HL-60 (cell line): ENCODE measurements around the gene SMAD4.

ENCODE experiments used
- DNase-seq, 2 experiments: peaks; one replicate each; pipeline ENCODE4 v3.0.0-alpha.2; 2010 to 2020; ENCODE audit warnings: low read depth in 1 of 2, low spot score in 1 of 2
- H3K27ac ChIP-seq: fragments of 250-450 bp; sonication (Bioruptor Pico); replicated peaks from 2 replicates; pipeline ENCODE4 v1.5.1; 2020; ENCODE audit warnings: mild to moderate bottlenecking, moderate library complexity
- H3K27me3 ChIP-seq: fragments of 250-450 bp; sonication (Bioruptor Pico); 2 replicates; pipeline ENCODE4 v1.5.1; 2021; ENCODE audit warnings: mild to moderate bottlenecking, moderate library complexity; ENCODE audit not compliant: insufficient read depth, poor library complexity, severe bottlenecking
- H3K4me3 ChIP-seq: replicated peaks from 2 replicates; pipeline ENCODE4 v1.5.1; 2011; ENCODE audit warnings: mild to moderate bottlenecking, control low read depth, low read length; ENCODE audit not compliant: insufficient read depth
- CTCF ChIP-seq: IDR thresholded peaks from one replicate; pipeline ENCODE4 v1.5.1; 2011; ENCODE audit warnings: low read length, control low read depth, inconsistent platforms; ENCODE audit not compliant: insufficient read depth
- GABPA ChIP-seq: IDR thresholded peaks from 2 replicates; pipeline ENCODE4 v1.6.1; 2012; ENCODE audit warnings: low read depth
- POLR2AphosphoS5 ChIP-seq: IDR thresholded peaks from 2 replicates; pipeline ENCODE4 v1.6.1; 2012; ENCODE audit warnings: low read depth
- SPI1 ChIP-seq: IDR thresholded peaks from 2 replicates; pipeline ENCODE4 v1.6.1; 2012; ENCODE audit warnings: low read depth, mild to moderate bottlenecking, borderline replicate concordance
- TF ChIP-seq, protein P1 (sequence below): IDR thresholded peaks from 2 replicates; pipeline ENCODE4 v1.6.1; 2012; ENCODE audit warnings: low read depth; ENCODE audit not compliant: insufficient replicate concordance

The SMAD4 gene

DNA sequence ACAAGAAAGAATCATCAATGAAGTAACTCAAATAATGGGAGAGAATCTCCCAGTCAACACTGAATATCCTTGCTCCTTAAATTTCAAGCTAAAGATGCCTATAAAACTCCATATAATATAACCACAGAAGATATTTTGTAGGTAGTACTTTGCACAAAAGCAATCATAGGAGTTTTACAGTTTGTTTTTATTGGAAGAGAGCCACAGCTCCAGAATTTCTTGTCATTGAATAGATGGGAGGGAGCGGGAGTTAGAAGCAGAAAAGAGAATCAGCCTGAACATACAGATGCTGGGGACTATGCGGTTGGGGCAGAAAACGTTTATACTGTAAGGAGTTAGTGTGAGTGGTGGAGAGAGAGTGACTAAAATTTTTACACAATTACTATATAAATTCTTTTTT lies 18.3 kb upstream of the SMAD4 start:
- TF ChIP-seq POLR2AphosphoS5 = no peak
- TF ChIP-seq GABPA = no peak
- TF ChIP-seq SPI1 = no peak
- no peak for TF ChIP-seq CTCF
- TF ChIP-seq, protein P1, sequence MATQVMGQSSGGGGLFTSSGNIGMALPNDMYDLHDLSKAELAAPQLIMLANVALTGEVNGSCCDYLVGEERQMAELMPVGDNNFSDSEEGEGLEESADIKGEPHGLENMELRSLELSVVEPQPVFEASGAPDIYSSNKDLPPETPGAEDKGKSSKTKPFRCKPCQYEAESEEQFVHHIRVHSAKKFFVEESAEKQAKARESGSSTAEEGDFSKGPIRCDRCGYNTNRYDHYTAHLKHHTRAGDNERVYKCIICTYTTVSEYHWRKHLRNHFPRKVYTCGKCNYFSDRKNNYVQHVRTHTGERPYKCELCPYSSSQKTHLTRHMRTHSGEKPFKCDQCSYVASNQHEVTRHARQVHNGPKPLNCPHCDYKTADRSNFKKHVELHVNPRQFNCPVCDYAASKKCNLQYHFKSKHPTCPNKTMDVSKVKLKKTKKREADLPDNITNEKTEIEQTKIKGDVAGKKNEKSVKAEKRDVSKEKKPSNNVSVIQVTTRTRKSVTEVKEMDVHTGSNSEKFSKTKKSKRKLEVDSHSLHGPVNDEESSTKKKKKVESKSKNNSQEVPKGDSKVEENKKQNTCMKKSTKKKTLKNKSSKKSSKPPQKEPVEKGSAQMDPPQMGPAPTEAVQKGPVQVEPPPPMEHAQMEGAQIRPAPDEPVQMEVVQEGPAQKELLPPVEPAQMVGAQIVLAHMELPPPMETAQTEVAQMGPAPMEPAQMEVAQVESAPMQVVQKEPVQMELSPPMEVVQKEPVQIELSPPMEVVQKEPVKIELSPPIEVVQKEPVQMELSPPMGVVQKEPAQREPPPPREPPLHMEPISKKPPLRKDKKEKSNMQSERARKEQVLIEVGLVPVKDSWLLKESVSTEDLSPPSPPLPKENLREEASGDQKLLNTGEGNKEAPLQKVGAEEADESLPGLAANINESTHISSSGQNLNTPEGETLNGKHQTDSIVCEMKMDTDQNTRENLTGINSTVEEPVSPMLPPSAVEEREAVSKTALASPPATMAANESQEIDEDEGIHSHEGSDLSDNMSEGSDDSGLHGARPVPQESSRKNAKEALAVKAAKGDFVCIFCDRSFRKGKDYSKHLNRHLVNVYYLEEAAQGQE = no peak
- Histone ChIP-seq H3K27me3 (no peaks in the 10 kb centered on the region), H3K27ac (no peak overlapping the region), H3K4me3 (no peak overlapping the region)
- no peak for DNase-seq

DNA sequence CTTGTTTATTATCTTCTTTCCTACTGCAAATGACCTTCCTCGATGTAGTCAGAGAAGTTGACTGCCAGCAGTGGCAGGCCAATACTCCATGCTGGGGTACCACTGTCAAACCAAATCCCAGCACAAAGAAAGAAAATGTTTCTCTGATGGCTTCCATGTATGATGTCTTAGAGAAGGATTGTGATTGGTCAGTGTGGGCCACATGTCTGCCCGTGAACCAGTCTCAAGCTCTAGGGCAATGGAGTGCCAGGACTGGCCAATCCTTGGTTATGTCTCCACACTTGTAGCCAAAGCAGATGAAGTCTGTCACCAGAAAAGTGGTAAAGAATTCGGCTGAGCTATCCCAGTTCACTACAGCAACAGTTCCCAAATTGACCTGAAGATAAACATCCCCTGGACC lies 17.6 kb upstream of the SMAD4 start:
- Histone ChIP-seq H3K4me3 (no peak overlapping the region), H3K27me3 (no peaks in the 10 kb centered on the region), H3K27ac (no peak overlapping the region)
- DNase-seq = no peak
- TF ChIP-seq, protein P1 = no peak
- TF ChIP-seq POLR2AphosphoS5 = no peak
- TF ChIP-seq CTCF = no peak
- TF ChIP-seq GABPA = no peak
- TF ChIP-seq SPI1 = no peak

DNA sequence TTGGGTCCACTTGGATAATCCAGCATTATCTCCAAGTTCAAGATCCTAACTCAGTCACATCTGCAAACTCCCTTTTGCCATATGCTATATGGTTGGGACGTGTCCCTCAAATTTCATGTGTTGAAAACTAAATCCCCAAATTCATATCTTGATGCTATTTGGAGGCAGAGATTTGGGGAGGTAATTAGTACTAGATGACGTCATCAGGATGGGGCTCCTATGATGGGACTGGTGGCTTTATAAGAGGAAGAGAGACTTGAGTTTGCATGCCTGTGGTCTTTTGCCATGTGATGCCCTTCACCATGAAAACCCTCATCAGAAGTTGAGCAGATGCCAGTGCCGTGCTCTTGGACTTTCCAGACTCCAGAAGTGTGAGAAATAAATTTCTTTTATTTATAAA lies 16.8 kb upstream of the SMAD4 start:
- DNase-seq = no peak

More for the DNA sequence above, 16.8 kb upstream of the SMAD4 start:
- no peak for TF ChIP-seq GABPA
- TF ChIP-seq, protein P1 = no peak
- Histone ChIP-seq H3K27me3 (no peaks in the 10 kb centered on the region), H3K4me3 (no peak overlapping the region), H3K27ac (no peak overlapping the region)
